ENCODE measurements around the gene RBM23. TPM values are rescaled to one million over a fixed set of nuclear protein-coding genes. Genes with fewer than 3 reads are reported as not detected.
A peak's percentile ranks its signal among the peaks of the same experiment; 100 is the strongest.

Gene RBM23
- total and polyA plus RNA-seq, 9 of the 15 experiments (the other 6 are each of a cell fraction or from before 2014, with no cell fraction given), result 46.0 to 102 (median 58.5) TPM

DNA sequence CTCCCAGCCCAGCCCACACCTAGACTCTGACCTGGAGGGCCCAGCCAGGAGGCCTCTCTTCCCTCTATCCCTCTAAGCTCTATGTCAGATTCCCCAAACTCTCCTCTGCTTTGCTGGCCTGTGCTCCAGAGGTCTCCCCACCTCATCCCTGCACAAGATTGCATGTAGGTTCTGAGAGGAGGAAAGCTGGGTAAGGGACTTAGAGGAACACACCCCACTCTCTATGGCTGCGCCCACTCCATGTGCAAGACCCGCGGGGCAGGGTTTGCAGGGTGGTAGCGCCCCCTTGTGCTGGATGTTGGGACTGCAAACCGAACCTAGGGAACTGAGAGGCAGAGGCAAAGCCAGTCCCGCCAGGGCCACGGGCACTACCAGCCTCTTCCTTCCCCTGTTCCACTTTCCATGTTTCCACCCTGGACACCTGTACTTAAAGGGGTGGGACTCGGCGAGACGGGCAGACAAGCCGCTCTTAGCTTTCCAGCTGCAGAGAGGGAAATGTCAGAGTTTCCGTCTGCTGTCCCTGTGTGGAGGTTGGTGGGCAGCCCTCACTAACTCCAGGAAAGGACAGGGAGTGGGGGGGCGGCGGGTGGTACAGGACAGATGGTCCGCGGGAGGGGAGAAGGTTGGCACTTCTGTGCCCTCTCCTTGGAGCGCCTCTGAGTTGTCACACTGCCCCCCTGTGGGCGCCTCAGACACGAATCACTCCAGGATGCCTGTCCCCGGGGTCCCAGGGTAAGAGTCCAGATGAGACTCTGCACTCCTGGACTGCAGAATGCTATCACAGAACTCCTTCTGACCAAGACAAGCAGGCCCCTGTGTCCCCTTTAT, 65.8 kb downstream of the RBM23 start (continued):
- TF ChIP-seq MTA3 (IDR thresholded peaks at IDR 0.05; ENCODE audit: borderline replicate concordance) (peak; percentile 87; the same call in 1 of the 2 replicates), FOXK1 (CRISPR knock-in tag; IDR thresholded peaks at IDR 0.05; ENCODE audit: borderline replicate concordance) (peak; percentile 34; the same call in 1 of the 2 replicates), EGR1 (conservative IDR thresholded peaks at IDR 0.05) (0 out of 2 replicates have a peak, but pooled peaks have one; percentile 32), CCNT2 (IDR thresholded peaks at IDR 0.05; ENCODE audit: borderline replicate concordance, extremely low read depth, insufficient read length, low read depth, low read length) (no peak), MYC (IDR thresholded peaks at IDR 0.05; ENCODE audit: low read depth, low read length) (peak; percentile 89), MYC (CRISPR knock-in tag; IDR thresholded peaks at IDR 0.05; ENCODE audit: borderline replicate concordance, low read depth) (0 out of 2 replicates have a peak, but pooled peaks have one; percentile 33), TAL1 (IDR thresholded peaks at IDR 0.05) (no peak), CC2D1A (IDR thresholded peaks at IDR 0.05) (peak; percentile 95), MYNN (IDR thresholded peaks at IDR 0.05) (peak; percentile 20), MYNN (CRISPR knock-in tag; IDR thresholded peaks at IDR 0.05) (no peak), NEUROD1 (IDR thresholded peaks at IDR 0.05; ENCODE audit: borderline replicate concordance, low read depth, low read length, partially characterized antibody) (peak; percentile 35), LCOR (CRISPR knock-in tag; IDR thresholded peaks at IDR 0.05) (peak; percentile 67; the same call in 1 of the 2 replicates), HMGXB4 (CRISPR knock-in tag; IDR thresholded peaks at IDR 0.05) (peak; percentile 90), ZNF165 (CRISPR knock-in tag; IDR thresholded peaks at IDR 0.05; ENCODE audit: borderline replicate concordance) (no peak), MAZ (CRISPR knock-in tag; conservative IDR thresholded peaks at IDR 0.05 in 1 of 2, IDR thresholded peaks at IDR 0.05 in 1 of 2) (peak; percentile 59 to 72; a peak in 2 of 4 replicates), DEAF1 (CRISPR knock-in tag; IDR thresholded peaks at IDR 0.05) (peak; percentile 89), HCFC1 (IDR thresholded peaks at IDR 0.05; ENCODE audit: low read depth, low read length) (peak; percentile 12; the same call in 1 of the 2 replicates), ZNF584 (CRISPR knock-in tag; IDR thresholded peaks at IDR 0.05; ENCODE audit: low read depth) (no peak), ZBTB43 (CRISPR knock-in tag; IDR thresholded peaks at IDR 0.05) (no peak), DACH1 (IDR thresholded peaks at IDR 0.05; ENCODE audit: partially characterized antibody) (no peak), NRF1 (conservative IDR thresholded peaks at IDR 0.05 in 1 of 2, IDR thresholded peaks at IDR 0.05 in 1 of 2) (0 out of 4 replicates have a peak, but pooled peaks of 1 of the 2 experiments have one; percentile 34)
- TF ChIP-seq, protein P1, sequence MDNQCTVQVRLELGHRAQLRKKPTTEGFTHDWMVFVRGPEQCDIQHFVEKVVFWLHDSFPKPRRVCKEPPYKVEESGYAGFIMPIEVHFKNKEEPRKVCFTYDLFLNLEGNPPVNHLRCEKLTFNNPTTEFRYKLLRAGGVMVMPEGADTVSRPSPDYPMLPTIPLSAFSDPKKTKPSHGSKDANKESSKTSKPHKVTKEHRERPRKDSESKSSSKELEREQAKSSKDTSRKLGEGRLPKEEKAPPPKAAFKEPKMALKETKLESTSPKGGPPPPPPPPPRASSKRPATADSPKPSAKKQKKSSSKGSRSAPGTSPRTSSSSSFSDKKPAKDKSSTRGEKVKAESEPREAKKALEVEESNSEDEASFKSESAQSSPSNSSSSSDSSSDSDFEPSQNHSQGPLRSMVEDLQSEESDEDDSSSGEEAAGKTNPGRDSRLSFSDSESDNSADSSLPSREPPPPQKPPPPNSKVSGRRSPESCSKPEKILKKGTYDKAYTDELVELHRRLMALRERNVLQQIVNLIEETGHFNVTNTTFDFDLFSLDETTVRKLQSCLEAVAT (IDR thresholded peaks at IDR 0.05), result 0 out of 4 replicates have a peak, but pooled peaks of 1 of the 2 experiments have one; percentile 50

Data from K562 (cell line).